Lower leg skin (tissue), 4 donors: Measurements from ENCODE around the gene THAP6. TPM values are rescaled to one million over a fixed set of nuclear protein-coding genes. Genes with fewer than 3 reads are reported as not detected.
"Not testable (repeated sequence)": the region's sequence is repeated elsewhere in the genome, so short reads cannot be mapped to it uniquely, and the experiment has no call there.

Source experiments
- DNase-seq, 2 donors: peaks; one replicate each; pipeline ENCODE4 v3.0.0-alpha.2; 2019; ENCODE audit warnings: low spot score in 2 of 2
- H3K4me3 ChIP-seq: fragments of 200-600 bp; sonication (generic); 2 replicates; pipeline ENCODE4 v1.5.1; 2017; ENCODE audit warnings: mild to moderate bottlenecking, low read depth; ENCODE audit not compliant: poor library complexity, severe bottlenecking
- CTCF ChIP-seq, 3 donors: fragments of 450-650 bp; IDR thresholded peaks; one replicate each; pipeline ENCODE4 v1.5.1; 2016; ENCODE audit warnings: antibody characterized with exemption in 3 of 3, mild to moderate bottlenecking in 3 of 3, moderate library complexity in 2 of 3
- POLR2A ChIP-seq, 2 donors: fragments of 450-650 bp; IDR thresholded peaks; one replicate each; pipeline ENCODE4 v1.6.1; 2016 to 2017; ENCODE audit warnings: antibody characterized with exemption in 2 of 2, mild to moderate bottlenecking in 1 of 2, moderate library complexity in 1 of 2
- WGBS, 2 donors: methylation state at CpG; one replicate each; pipeline ENCODE4 v1.1.5; 2018; 5-methylcytosine and 5-hydroxymethylcytosine counted together
- intact Hi-C: fragments of 100-400 bp; cut with DNase I; formaldehyde crosslinking; loops from one replicate; pipeline ENCODE4 v1.15.0; 2023; ENCODE audit warnings: low total_unique reads
- total RNA-seq, 4 donors: library from RNA; depleted of rRNA; stranded (reverse); fragments of >200 nt; gene quantifications; one replicate each; pipeline ENCODE4 v1.1.0, GENCODE V29; 2016

The THAP6 gene
- total RNA-seq, 4 donors from 2014 or later = 8.8 to 19.7 (median 11.6) TPM

GRCh38 chr4:75527482-75527881 lies 13.2 kb downstream of the THAP6 start:
- H3K4me3 ChIP-seq = no peak overlapping the region
- no peak for TF ChIP-seq POLR2A (IDR thresholded peaks at IDR 0.05)
- TF ChIP-seq CTCF (IDR thresholded peaks at IDR 0.05) = no peak
- intact Hi-C loops = no loop called here
- DNase-seq = no peak

- WGBS, 2 donors = 93 to 100% methylated on average over 2 of the region's 2 CpGs
- intact Hi-C loops = no loop called here
- no peak for TF ChIP-seq POLR2A (IDR thresholded peaks at IDR 0.05)
- TF ChIP-seq CTCF (IDR thresholded peaks at IDR 0.05) = no peak
Measured at GRCh38 chr4:75530556-75531322, 16.5 kb downstream of the THAP6 start.

GRCh38 chr4:75531536-75532143 lies 17.4 kb downstream of the THAP6 start:
- intact Hi-C loops, H3K4me3 ChIP-seq, DNase-seq: not testable (repeated sequence)
- WGBS, 2 donors = 96 to 97% methylated on average over 7 of the region's 7 CpGs

More at GRCh38 chr4:75530556-75531322, 16.5 kb downstream of the THAP6 start:
- no peak for DNase-seq
- no peak overlapping the region for H3K4me3 ChIP-seq

DNA sequence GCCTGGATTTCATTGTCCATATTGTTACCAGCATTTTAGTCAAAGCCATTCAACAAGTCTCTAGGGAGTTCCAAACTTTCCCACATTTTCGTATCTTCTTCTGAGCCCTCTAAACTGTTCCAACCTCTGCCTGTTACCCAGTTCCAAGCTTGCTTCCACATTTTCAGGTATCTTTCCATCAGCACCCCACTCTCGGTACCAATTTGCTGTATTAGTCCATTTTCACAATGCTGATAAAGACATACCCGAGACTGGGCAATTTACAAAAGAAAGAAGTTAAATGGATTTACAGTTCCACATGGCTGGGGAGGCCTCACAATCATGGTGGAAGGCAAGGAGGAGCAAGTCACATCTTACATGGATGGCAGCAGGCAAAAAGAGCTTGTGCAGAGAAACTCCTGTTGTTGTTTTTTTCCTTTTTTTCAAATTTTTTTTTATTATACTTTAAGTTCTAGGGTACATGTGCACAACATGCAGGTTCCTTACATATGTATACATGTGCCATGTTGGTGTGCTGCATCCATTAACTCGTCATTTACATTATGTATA lies 19.1 kb downstream of the THAP6 start:
- intact Hi-C loops, DNase-seq, H3K4me3 ChIP-seq: not testable (repeated sequence)
- WGBS, 2 donors = 96 to 99% methylated on average over 4 of the region's 4 CpGs

DNA sequence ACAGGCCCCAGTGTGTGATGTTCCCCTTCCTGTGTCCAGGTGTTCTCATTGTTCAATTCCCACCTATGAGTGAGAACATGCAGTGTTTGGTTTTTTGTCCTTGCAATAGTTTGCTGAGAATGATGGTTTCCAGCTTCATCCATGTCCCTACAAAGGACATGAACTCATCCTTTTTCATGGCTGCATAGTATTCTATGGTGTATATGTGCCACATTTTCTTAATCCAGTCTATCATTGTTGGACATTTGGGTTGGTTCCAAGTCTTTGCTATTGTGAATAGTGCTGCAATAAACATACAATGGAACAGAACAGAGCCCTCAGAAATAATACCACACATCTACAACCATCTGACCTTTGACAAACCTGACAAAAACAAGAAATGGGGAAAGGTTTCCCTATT lies 19.7 kb downstream of the THAP6 start:
- DNase-seq, H3K4me3 ChIP-seq, intact Hi-C loops: not testable (repeated sequence)

DNA sequence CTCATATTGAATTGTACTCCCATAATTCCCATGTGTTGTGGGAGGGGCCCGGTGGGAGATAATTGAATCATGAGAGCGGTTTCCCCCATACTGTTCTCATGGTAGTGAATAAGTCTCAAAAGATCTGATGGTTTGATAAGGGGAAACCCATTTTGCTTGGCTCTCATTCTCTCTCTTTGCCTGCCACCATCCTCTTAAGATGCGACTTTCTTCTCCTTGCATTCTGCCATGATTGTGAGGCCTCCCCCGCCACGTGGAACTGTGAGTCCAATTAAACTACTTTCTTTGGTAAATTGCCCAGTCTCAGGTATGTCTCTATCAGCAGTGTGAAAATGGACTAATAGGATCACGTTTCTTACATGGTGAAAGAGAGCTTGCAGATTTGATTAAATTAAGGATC lies 23.0 kb downstream of the THAP6 start:
- H3K4me3 ChIP-seq, DNase-seq, intact Hi-C loops: not testable (repeated sequence)
- WGBS, 2 donors = 92 to 93% methylated on average over 6 of the region's 6 CpGs

- intact Hi-C loops = no loop called here
- no peak for DNase-seq
- no peak for TF ChIP-seq CTCF (IDR thresholded peaks at IDR 0.05)
- TF ChIP-seq POLR2A (IDR thresholded peaks at IDR 0.05) = no peak
- no peak overlapping the region for H3K4me3 ChIP-seq
Measured at GRCh38 chr4:75542824-75543223, 28.6 kb downstream of the THAP6 start.

DNA sequence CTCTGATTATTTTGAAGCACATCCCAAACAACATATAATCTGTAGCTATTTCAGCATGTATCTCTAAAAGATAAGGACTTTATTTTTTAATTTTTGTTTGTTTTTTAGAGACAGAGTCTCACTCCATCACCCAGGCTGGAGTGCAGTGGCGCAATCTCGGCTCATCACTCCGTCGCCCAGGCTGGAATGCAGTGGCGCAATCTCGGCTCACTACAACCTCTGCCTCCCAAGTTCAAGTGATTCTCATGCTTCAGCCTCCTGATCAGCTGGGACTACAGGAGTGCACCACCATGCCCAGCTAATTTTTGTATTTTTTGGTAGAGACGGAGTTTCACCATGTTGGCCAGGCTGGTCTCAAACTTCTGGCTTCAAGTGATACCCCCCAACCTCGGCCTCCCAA lies 29.9 kb downstream of the THAP6 start:
- WGBS, 2 donors = 92 to 93% methylated on average over 8 of the region's 8 CpGs
- H3K4me3 ChIP-seq, DNase-seq, intact Hi-C loops: not testable (repeated sequence)
